SJCRH30 (cell line): ENCODE measurements around the gene FUT7. TPM values are rescaled to one million over a fixed set of nuclear protein-coding genes. Genes with fewer than 3 reads are reported as not detected.
"Not testable (repeated sequence)": the region's sequence is repeated elsewhere in the genome, so short reads cannot be mapped to it uniquely, and the experiment has no call there.

ENCODE experiments used
- DNase-seq, 2 experiments: peaks; one replicate each; pipeline ENCODE4 v3.0.0-alpha.2; 2015 to 2020
- H3K27ac ChIP-seq: fragments of 250-450 bp; sonication (Bioruptor Pico); 2 replicates; pipeline ENCODE4 v1.5.1; 2020; ENCODE audit warnings: mild to moderate bottlenecking, moderate library complexity
- H3K27me3 ChIP-seq: fragments of 250-450 bp; sonication (Bioruptor Pico); 2 replicates; pipeline ENCODE4 v1.5.1; 2020; ENCODE audit warnings: mild to moderate bottlenecking, moderate library complexity
- H3K36me3 ChIP-seq: fragments of 250-450 bp; sonication (Bioruptor Pico); 2 replicates; pipeline ENCODE4 v1.5.1; 2020; ENCODE audit warnings: mild to moderate bottlenecking, moderate library complexity
- H3K4me1 ChIP-seq: fragments of 250-450 bp; sonication (Bioruptor Pico); 2 replicates; pipeline ENCODE4 v1.5.1; 2020; ENCODE audit warnings: mild to moderate bottlenecking, moderate library complexity
- H3K4me3 ChIP-seq: fragments of 250-450 bp; sonication (Bioruptor Pico); 2 replicates; pipeline ENCODE4 v1.5.1; 2020; ENCODE audit warnings: mild to moderate bottlenecking, moderate library complexity
- H3K9me3 ChIP-seq: fragments of 250-450 bp; sonication (Bioruptor Pico); replicated peaks from 2 replicates; pipeline ENCODE4 v1.5.1; 2020; ENCODE audit warnings: mild to moderate bottlenecking, moderate library complexity
- total RNA-seq: library from RNA; depleted of rRNA; stranded (reverse); fragments of >200 nt; shearing (Covaris generic); gene quantifications from 2 replicates; pipeline ENCODE4 v1.2.3, GENCODE V29; 2014

The FUT7 gene
- total RNA-seq, 1 experiment from 2014 or later, result not detected

DNA sequence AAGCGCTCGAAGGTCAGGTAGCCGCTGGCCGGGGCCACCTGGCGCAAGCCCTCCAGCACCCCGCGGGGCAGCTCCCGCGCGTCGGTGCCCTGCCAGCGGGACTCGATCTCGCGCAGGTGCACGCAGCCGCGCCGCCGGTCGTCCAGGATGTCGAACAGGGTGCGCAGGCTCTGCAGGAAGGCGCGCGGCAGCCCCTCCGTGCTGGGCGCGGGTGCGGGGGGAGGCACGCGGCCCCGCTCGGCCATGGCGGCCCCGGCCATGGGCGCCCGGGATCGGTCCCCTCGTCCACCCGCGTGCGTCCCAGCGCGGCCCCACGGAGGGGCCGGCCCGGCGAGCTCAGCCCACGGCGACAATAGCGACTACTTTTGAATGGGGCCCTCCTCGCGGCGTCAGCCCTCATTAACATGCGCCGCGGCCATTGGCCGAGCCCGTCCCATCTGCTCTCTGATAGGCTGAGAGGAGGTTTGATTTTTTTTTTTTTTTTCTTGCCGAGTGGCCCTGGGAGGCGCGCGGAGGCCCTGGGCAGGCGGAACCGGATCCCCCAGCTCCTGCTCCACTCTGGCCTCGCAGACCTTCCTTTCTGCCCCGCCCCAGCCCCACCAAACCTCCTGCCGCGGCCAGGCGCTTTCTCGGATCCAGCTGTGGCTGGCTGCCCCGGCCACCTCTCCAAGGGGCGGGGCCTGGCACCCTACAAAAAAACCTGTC, 38.5 kb upstream of the FUT7 start, which contains the start of gene SAPCD2:
Gene SAPCD2 (minus strand): TSS at position 357 of the 705 bp plus-strand sequence. CDS start 97 bp downstream, at position 260.
- Histone ChIP-seq H3K27ac (peak within 1 kb of the TSS; percentile 45), H3K4me1 (peaks cover 11% of the 10 kb centered on the region), H3K36me3 (0 out of 2 replicates have a peak, but pooled peaks cover 4% of the 10 kb centered on the region), H3K9me3 (no peaks in the 10 kb centered on the region), H3K4me3 (peak within 1 kb of the TSS; percentile 68), H3K27me3 (no peaks in the 10 kb centered on the region)
- peak; percentile 95 to 97 for DNase-seq

DNA sequence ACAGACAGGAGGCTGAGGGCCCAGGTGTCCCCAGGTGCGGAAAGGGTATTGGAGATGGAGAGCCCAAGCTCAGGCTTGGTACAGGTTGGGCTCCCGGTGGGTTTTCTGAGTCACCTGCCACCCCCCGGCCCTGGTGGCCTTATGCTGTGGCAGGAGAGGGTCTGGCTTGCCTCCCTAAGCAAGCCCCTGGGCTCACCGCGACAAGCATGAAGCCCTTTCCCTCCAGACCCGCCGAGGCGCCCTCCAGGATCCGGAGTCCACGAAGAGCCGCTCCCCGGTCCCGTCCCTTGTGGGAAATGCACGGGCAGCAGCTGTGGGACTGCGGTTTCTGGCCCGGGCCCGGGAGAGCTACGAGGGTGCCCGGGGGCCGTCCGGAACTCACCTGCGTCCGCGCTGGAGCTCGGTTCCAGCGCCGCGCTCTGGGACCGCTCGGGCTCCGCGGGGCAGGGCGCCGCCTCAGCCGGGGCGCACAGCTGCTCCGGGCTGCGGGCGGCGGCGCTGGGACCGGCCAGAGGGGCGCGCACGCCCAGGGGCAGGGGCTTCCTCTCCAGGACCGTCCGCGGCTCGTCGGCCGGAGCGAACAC, 37.7 kb upstream of the FUT7 start:
- DNase-seq, result no peak
- H3K27me3 ChIP-seq, result no peaks in the 10 kb centered on the region
- H3K27ac ChIP-seq, result no peak overlapping the region
- H3K4me1 ChIP-seq, result peaks cover 11% of the 10 kb centered on the region
- H3K4me3 ChIP-seq, result peak overlapping the region; percentile 68
- 0 out of 2 replicates have a peak, but pooled peaks cover 7% of the 10 kb centered on the region for H3K36me3 ChIP-seq
- H3K9me3 ChIP-seq, result no peaks in the 10 kb centered on the region

DNA sequence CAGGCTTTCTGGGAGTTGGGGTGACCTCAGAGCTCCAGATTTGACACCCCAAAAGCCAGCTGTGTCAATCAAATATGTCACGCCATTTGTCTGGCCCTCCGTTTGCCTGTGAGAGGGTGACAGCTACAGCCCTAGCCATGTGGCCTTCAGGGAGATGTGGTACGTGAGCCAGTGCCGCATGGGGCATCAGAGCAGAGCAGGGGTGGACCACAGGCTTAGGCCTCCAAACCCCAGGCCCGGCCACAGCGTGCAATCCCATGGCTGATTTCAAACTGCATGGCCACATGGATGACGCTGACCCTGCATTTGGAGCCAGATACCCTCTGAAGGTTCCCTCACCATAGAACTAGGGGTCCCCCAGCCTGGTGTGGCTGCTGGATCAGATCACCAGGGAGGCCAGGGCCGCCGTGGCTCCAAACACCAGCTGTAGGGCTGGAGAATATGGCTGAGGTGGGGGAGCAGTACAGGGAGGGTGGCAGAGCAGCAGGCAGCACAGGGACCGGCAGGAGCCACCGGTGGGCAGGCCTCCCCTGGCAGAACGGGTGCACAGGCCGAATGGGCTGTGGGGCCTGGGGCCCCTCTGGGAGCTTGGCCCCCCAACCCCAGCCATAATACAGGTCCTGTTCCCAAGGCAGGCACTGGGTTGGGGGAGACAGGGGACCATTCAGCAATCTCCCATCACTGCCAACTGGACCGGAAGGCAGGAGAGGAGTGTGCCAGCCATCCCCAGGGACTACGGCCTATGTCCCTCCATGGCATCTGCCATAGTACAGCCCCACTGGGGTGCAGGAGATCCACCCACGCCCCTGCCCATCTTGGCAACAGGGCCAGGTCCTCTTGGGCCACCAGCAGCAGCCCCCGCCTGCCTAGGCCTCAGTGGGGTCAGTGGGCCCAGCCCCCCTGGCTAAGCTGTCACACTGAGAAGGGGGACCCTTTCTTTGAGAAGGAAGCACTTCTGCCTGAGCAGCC, 36.9 kb upstream of the FUT7 start:
- Histone ChIP-seq H3K9me3 (no peaks in the 10 kb centered on the region), H3K27ac (no peak overlapping the region), H3K4me3 (peak overlapping the region; percentile 68), H3K4me1 (peaks cover 15% of the 10 kb centered on the region), H3K27me3 (no peaks in the 10 kb centered on the region), H3K36me3 (0 out of 2 replicates have a peak, but pooled peaks cover 9% of the 10 kb centered on the region)
- no peak for DNase-seq

DNA sequence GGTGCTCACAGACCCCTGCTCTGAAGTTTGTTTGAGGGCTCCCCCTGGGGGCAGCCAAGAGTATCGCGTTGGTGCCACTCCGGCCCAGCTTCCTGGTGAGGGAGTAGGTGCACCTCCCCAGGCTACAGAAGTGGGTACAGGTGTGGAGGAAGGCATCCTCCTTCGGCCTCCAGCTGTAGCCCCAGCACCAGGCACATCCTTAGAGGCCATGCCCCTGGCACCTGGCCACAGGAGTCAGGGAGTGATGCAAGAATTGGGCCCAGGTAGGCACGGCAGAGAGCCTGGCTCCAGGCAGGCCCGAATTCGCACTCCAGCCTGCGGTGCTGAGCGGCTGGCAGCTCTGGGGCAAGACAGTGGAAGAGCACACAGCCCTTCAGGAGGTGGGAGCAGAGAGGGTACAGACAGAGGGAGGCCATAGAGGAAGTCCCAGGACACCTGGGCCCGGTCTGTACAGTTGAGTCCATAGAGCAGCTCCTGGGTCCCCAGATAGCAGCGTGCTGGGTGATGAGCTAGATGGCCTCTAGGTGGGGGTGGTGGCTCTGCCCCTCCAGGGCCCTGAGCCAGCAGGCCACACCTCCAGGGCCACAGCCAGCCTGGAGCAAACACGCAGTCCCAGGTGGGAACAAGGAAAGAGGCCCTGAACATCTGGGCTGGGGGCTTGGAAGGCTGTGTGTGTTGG, 36.1 kb upstream of the FUT7 start:
- Histone ChIP-seq H3K27me3 (no peaks in the 10 kb centered on the region), H3K9me3 (no peaks in the 10 kb centered on the region), H3K27ac (no peak overlapping the region), H3K4me3 (no peak overlapping the region), H3K36me3 (0 out of 2 replicates have a peak, but pooled peaks cover 9% of the 10 kb centered on the region), H3K4me1 (peaks cover 20% of the 10 kb centered on the region)
- peak; percentile 85 to 90 for DNase-seq

DNA sequence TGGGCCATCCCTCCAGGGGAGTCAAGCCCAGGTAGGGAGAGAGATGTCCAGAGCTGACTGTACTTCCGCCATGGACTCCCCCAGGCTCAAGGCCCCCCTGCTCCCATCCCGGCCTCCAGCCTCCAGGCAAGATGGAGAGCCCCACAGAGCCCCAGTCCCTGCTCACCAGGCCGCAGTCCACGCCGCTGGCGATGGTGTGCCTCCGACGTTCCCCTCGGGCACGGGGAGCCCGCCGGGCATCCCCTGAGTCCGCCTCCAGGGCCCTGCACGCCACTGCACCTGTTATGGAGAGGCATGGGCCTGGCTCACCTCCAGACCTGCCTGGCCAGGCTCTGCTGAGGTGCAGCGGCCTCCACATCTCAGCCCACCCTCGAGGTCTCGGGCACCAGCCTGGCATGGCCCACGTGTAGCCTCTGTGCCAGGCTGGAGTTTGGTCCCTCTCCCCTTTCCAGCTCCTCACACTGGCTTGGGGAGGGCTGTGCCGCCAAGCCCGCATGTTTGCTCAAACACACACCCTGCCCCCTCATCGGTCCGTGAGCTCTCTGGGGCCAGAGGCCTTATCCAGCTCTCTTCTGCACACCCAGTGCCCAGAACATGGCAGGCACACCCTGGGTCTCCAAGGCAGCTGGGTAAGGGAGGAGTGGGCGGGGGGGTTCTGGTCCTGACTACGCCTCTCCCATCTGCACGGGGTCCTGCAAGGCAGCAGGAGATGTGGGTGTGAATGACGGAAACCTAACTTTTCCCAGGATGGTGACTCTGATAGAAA, 34.4 kb upstream of the FUT7 start:
- Histone ChIP-seq H3K27ac (no peak overlapping the region), H3K36me3 (0 out of 2 replicates have a peak, but pooled peaks cover 9% of the 10 kb centered on the region)

DNA sequence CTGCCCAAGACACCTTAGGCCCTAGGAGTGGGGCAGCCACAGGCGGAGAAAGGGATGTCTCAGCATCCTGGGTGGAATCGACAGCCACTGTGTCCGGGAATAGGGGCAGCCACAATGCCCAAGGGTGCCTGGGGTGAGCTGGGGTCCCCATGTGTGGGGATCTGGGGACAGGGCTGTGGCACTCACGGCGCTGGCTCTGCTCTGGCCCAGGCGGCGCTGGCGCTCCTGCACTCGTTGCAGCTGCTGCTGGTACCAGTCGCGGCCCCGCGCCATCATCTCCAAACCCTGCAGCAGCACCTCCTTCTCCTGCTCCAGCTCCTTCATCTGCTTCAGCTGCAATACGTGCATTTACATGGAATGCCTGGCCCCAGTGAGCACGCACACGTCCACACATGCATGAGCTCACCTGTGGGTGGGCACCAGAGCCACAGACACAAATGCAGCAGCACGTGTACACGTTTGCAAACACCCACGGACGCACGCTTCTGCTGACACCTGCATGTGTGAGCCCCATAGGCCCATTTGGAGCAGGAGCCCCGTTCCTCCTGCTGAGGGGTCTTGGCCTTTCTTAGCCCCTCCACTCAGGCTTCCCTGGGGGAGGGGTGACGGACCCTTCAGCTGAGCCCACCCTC, 33.6 kb upstream of the FUT7 start:
- DNase-seq, result no peak
- H3K9me3 ChIP-seq, result no peaks in the 10 kb centered on the region
- no peaks in the 10 kb centered on the region for H3K27me3 ChIP-seq
- H3K4me3 ChIP-seq, result no peak overlapping the region
- peaks cover 19% of the 10 kb centered on the region for H3K4me1 ChIP-seq
- no peak overlapping the region for H3K27ac ChIP-seq
- 0 out of 2 replicates have a peak, but pooled peaks cover 9% of the 10 kb centered on the region for H3K36me3 ChIP-seq

More for the DNA sequence above, 34.4 kb upstream of the FUT7 start:
- Histone ChIP-seq H3K4me3 (no peak overlapping the region), H3K27me3 (no peaks in the 10 kb centered on the region), H3K9me3 (no peaks in the 10 kb centered on the region), H3K4me1 (peaks cover 21% of the 10 kb centered on the region)
- DNase-seq, result no peak

DNA sequence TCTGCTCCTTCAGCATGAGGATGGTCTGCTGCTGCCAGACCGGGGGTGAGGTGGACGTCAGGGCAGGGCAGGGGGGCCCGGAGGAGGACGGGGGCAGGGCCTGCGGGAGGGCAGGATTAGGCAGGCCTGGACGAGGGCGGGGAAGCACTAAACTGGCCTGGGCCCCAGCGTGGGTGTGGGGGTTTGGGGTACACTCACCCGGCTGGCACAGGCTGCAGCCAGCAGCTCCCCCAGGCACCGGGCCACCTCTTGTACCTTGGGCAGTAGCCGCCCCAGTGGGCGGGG, 32.9 kb upstream of the FUT7 start:
- Histone ChIP-seq H3K4me3 (no peak overlapping the region), H3K27me3 (no peaks in the 10 kb centered on the region)

DNA sequence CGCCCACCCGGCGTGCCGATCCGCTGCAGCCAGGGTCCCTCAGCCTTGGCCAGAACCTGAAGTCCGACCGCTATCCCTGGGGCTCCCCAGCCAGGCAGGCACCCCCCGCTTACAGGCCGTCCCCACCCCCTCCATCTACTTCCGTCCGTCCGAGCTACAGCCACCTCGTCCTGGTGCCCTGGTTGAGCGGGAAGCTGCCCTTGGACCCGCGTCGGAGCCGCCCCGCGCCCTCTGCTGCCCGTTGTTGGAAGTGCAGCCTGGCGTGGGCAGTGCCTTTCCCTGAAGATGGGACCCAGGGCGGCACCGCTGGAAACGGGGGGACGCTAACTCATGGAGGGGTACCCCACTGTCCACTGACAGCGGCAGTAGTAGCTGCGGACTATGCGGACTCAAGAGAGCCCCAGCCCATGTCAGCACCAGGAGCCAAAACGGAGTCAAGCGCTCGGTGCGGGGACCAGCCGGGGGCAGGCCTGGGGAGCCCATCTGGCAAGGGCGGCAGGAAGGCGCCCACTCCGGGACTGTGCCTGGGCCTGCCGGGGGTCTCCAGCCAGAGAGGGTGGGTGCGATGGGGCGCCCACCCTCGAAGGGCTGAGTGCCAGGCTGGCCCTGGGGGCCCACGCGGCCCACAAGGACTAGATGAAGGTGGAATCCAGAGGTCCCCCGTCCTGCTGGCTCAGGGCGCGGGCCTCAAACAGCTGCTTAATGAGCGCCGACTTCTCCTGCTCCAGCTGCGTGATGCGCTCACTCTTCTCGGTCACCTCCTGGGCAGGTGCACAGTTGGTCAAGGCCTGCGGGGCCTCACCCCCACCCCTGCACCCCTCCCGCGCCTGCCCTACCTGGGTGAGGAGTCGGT, 32.4 kb upstream of the FUT7 start:
- H3K4me1 ChIP-seq, result peaks cover 23% of the 10 kb centered on the region
- DNase-seq, result peak; percentile 71 to 79
- H3K27me3 ChIP-seq, result no peaks in the 10 kb centered on the region
- H3K27ac ChIP-seq, result peak overlapping the region; percentile 13; the same call in 1 of the 2 replicates
- H3K36me3 ChIP-seq, result 0 out of 2 replicates have a peak, but pooled peaks cover 9% of the 10 kb centered on the region
- H3K9me3 ChIP-seq, result no peaks in the 10 kb centered on the region
- no peak overlapping the region for H3K4me3 ChIP-seq

More for the DNA sequence above, 32.9 kb upstream of the FUT7 start:
- no peak for DNase-seq
- H3K27ac ChIP-seq, result no peak overlapping the region
- peaks cover 20% of the 10 kb centered on the region for H3K4me1 ChIP-seq
- H3K9me3 ChIP-seq, result no peaks in the 10 kb centered on the region
- H3K36me3 ChIP-seq, result 0 out of 2 replicates have a peak, but pooled peaks cover 9% of the 10 kb centered on the region

DNA sequence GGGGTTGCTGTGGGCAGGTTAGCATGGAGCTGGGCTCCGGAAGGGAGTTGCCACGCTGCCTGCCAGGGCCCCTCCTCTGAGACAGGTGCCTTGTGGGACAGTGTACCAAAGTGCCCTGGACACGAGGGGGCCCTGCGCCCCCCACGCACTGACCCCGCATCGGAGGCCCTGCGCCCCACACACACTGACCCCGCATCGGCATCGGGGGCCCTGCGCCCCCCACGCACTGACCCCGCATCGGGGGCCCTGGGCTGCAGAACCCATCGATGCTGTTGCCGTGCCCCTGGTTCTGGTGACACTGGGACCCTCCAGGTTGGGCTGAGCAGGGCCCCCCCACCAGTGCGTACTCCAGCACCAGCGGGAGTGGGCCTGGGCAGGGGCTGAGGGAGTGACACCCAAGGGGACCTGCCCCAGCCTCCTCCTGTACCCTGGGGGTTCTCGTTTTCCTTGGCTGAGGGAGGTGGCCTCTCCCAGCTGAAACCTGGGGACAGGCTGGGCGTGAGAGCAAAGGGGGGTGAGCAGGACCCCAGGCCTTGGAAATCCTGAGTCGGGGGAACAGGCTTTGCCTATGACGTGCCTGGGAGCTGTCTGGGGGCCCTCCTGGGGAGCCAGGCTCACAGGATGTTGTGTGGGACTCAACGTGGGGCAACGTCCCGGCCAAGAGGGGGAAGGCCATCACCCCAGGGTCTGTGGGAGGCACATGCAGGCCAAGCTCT, 31.6 kb upstream of the FUT7 start:
- H3K4me1 ChIP-seq, result peaks cover 31% of the 10 kb centered on the region
- no peak for DNase-seq
- no peak overlapping the region for H3K4me3 ChIP-seq
- H3K36me3 ChIP-seq, result 0 out of 2 replicates have a peak, but pooled peaks cover 9% of the 10 kb centered on the region
- no peaks in the 10 kb centered on the region for H3K27me3 ChIP-seq
- peak overlapping the region; percentile 13; the same call in 1 of the 2 replicates for H3K27ac ChIP-seq
- no peaks in the 10 kb centered on the region for H3K9me3 ChIP-seq

DNA sequence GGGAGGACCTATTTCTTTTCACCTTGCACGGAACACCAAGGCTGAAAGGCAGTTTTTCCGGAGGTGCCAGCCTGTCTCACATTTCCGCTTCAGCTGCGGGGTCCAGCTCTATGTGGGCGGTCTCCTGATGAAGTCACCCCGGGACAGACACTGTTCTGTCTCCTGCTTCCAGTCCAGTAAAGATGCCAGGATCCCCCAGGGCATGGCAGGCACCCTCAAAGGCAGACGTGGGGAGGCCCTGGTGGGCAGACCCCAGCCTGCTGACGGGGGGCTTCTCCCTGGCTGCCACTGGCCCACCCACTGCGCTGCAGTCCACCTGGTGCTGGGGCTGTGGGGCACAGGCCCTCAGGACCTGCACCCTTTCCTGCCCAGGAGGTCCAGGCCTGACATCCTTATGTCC, 30.9 kb upstream of the FUT7 start:
- H3K4me1 ChIP-seq, result peaks cover 37% of the 10 kb centered on the region
- DNase-seq, result peak in 1 of 2 experiments; percentile 60
- not testable (repeated sequence) for H3K36me3 ChIP-seq

DNA sequence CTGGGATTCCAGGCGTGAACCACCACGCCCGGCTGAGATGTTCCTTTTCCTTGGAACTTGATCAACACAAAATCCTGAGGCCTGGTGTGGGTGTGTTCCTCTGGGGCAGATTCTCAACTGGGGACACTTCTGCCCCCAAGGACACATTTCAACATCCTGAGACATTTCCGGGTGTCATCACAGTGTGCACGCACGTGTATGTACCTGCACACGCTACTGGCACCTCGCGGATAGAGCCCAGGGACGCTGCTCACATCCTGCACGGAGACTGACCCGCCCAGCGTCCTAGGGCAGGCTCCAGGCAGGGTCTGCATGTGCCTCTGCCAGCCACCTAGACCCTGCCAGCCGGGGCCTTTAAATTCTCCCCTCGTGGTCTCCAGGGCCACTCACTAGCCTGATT, 30.5 kb upstream of the FUT7 start:
- Histone ChIP-seq H3K4me3 (no peak overlapping the region), H3K36me3 (0 out of 2 replicates have a peak, but pooled peaks cover 9% of the 10 kb centered on the region), H3K27ac (peak overlapping the region; percentile 15; the same call in 1 of the 2 replicates), H3K9me3 (no peaks in the 10 kb centered on the region), H3K27me3 (no peaks in the 10 kb centered on the region), H3K4me1 (peaks cover 39% of the 10 kb centered on the region)
- no peak for DNase-seq

More for the DNA sequence above, 30.9 kb upstream of the FUT7 start:
- peak overlapping the region; percentile 15; the same call in 1 of the 2 replicates for H3K27ac ChIP-seq
- H3K9me3 ChIP-seq, H3K27me3 ChIP-seq, H3K4me3 ChIP-seq: not testable (repeated sequence)
